ENCODE measurements around the gene ANKRD44.

The ANKRD44 gene

GRCh38 chr2:197308996-197309690 lies 1.4 kb downstream of the ANKRD44 start:
- H3K4me1 ChIP-seq, result peaks cover 3% of the 10 kb centered on the region; the same call in 1 of the 2 replicates
- in situ Hi-C loops (cut with MboI; ENCODE audit: low sequenced_read_pairs), result no loop called here
- no peaks in the 10 kb centered on the region for H3K9me3 ChIP-seq
- H3K4me3 ChIP-seq, result peak overlapping the region; percentile 35; the same call in 1 of the 2 replicates
- peaks cover 27% of the 10 kb centered on the region for H3K27me3 ChIP-seq (ENCODE audit: low read depth)
- no peak for DNase-seq (ENCODE audit: low spot score in 2 of 2)
- H3K36me3 ChIP-seq (replicated peaks), result no peaks in the 10 kb centered on the region

- Histone ChIP-seq H3K36me3 (replicated peaks) (no peaks in the 10 kb centered on the region), H3K4me3 (no peak overlapping the region), H3K4me1 (peaks cover 3% of the 10 kb centered on the region; the same call in 1 of the 2 replicates), H3K9me3 (no peaks in the 10 kb centered on the region), H3K27me3 (ENCODE audit: low read depth) (peaks cover 26% of the 10 kb centered on the region)
- in situ Hi-C loops (cut with MboI; ENCODE audit: low sequenced_read_pairs), result no loop called here
- no peak for DNase-seq (ENCODE audit: low spot score in 2 of 2)
Observed at GRCh38 chr2:197308585-197308984, 2.0 kb downstream of the ANKRD44 start.

- Histone ChIP-seq H3K36me3 (replicated peaks) (no peaks in the 10 kb centered on the region), H3K9me3 (no peaks in the 10 kb centered on the region), H3K4me1 (peaks cover 3% of the 10 kb centered on the region; the same call in 1 of the 2 replicates), H3K4me3 (no peak overlapping the region), H3K27me3 (ENCODE audit: low read depth) (peaks cover 29% of the 10 kb centered on the region)
- no peak for DNase-seq (ENCODE audit: low spot score in 2 of 2)
- in situ Hi-C loops (cut with MboI; ENCODE audit: low sequenced_read_pairs), result no loop called here
Observed at GRCh38 chr2:197307933-197308521, 2.6 kb downstream of the ANKRD44 start.

- Histone ChIP-seq H3K36me3 (replicated peaks) (no peaks in the 10 kb centered on the region), H3K4me3 (no peak overlapping the region), H3K9me3 (no peaks in the 10 kb centered on the region), H3K4me1 (peaks cover 3% of the 10 kb centered on the region; the same call in 1 of the 2 replicates), H3K27me3 (ENCODE audit: low read depth) (peaks cover 26% of the 10 kb centered on the region)
- in situ Hi-C loops (cut with MboI; ENCODE audit: low sequenced_read_pairs), result no loop called here
- no peak for DNase-seq (ENCODE audit: low spot score in 2 of 2)
Observed at GRCh38 chr2:197307236-197307932, 3.2 kb downstream of the ANKRD44 start.

GRCh38 chr2:197306696-197307040 lies 3.9 kb downstream of the ANKRD44 start:
- Histone ChIP-seq H3K36me3 (replicated peaks) (no peaks in the 10 kb centered on the region), H3K4me1 (peaks cover 3% of the 10 kb centered on the region; the same call in 1 of the 2 replicates), H3K4me3 (no peak overlapping the region), H3K9me3 (no peaks in the 10 kb centered on the region), H3K27me3 (ENCODE audit: low read depth) (peaks cover 20% of the 10 kb centered on the region)
- DNase-seq (ENCODE audit: low spot score in 2 of 2), result no peak
- in situ Hi-C loops (cut with MboI; ENCODE audit: low sequenced_read_pairs), result no loop called here

GRCh38 chr2:197306024-197306695 lies 4.4 kb downstream of the ANKRD44 start:
- no peak for DNase-seq (ENCODE audit: low spot score in 2 of 2)
- no peak overlapping the region for H3K4me3 ChIP-seq
- H3K4me1 ChIP-seq, result peaks cover 2% of the 10 kb centered on the region; the same call in 1 of the 2 replicates
- no peaks in the 10 kb centered on the region for H3K36me3 ChIP-seq (replicated peaks)
- H3K27me3 ChIP-seq (ENCODE audit: low read depth), result peaks cover 15% of the 10 kb centered on the region
- H3K9me3 ChIP-seq, result no peaks in the 10 kb centered on the region
- in situ Hi-C loops (cut with MboI; ENCODE audit: low sequenced_read_pairs), result no loop called here

GRCh38 chr2:197304556-197305011 lies 6.0 kb downstream of the ANKRD44 start:
- no peaks in the 10 kb centered on the region for H3K4me1 ChIP-seq
- no peaks in the 10 kb centered on the region for H3K36me3 ChIP-seq (replicated peaks)
- H3K9me3 ChIP-seq, result no peaks in the 10 kb centered on the region
- DNase-seq (ENCODE audit: low spot score in 2 of 2), result no peak
- peaks cover 9% of the 10 kb centered on the region for H3K27me3 ChIP-seq (ENCODE audit: low read depth)
- in situ Hi-C loops (cut with MboI; ENCODE audit: low sequenced_read_pairs), result no loop called here
- H3K4me3 ChIP-seq, result no peak overlapping the region

- no peaks in the 10 kb centered on the region for H3K4me1 ChIP-seq
- in situ Hi-C loops (cut with MboI; ENCODE audit: low sequenced_read_pairs), result no loop called here
Observed at GRCh38 chr2:197300139-197300538, 10.4 kb downstream of the ANKRD44 start.

GRCh38 chr2:197298609-197299008 lies 12.0 kb downstream of the ANKRD44 start:
- in situ Hi-C loops (cut with MboI; ENCODE audit: low sequenced_read_pairs), result no loop called here
- Histone ChIP-seq H3K36me3 (replicated peaks) (no peaks in the 10 kb centered on the region), H3K9me3 (no peaks in the 10 kb centered on the region), H3K4me1 (no peaks in the 10 kb centered on the region), H3K27me3 (ENCODE audit: low read depth) (peaks cover 3% of the 10 kb centered on the region; the same call in 1 of the 2 replicates), H3K4me3 (no peak overlapping the region)
- no peak for DNase-seq (ENCODE audit: low spot score in 2 of 2)

More at GRCh38 chr2:197300139-197300538, 10.4 kb downstream of the ANKRD44 start:
- no peaks in the 10 kb centered on the region for H3K9me3 ChIP-seq
- no peaks in the 10 kb centered on the region for H3K36me3 ChIP-seq (replicated peaks)
- H3K27me3 ChIP-seq (ENCODE audit: low read depth), result peaks cover 3% of the 10 kb centered on the region; the same call in 1 of the 2 replicates
- H3K4me3 ChIP-seq, result no peak overlapping the region
- no peak for DNase-seq (ENCODE audit: low spot score in 2 of 2)

GRCh38 chr2:197297772-197298318 lies 12.7 kb downstream of the ANKRD44 start:
- Histone ChIP-seq H3K4me1 (no peaks in the 10 kb centered on the region), H3K36me3 (replicated peaks) (no peaks in the 10 kb centered on the region), H3K9me3 (no peaks in the 10 kb centered on the region), H3K27me3 (ENCODE audit: low read depth) (no peaks in the 10 kb centered on the region; the same call in 1 of the 2 replicates), H3K4me3 (no peak overlapping the region)
- in situ Hi-C loops (cut with MboI; ENCODE audit: low sequenced_read_pairs), result no loop called here
- DNase-seq (ENCODE audit: low spot score in 2 of 2), result no peak

- Histone ChIP-seq H3K4me1 (no peaks in the 10 kb centered on the region), H3K4me3 (no peak overlapping the region)
- in situ Hi-C loops (cut with MboI; ENCODE audit: low sequenced_read_pairs), result no loop called here
Observed at GRCh38 chr2:197297266-197297665, 13.3 kb downstream of the ANKRD44 start.

GRCh38 chr2:197296835-197297234 lies 13.7 kb downstream of the ANKRD44 start:
- Histone ChIP-seq H3K36me3 (replicated peaks) (no peaks in the 10 kb centered on the region), H3K27me3 (ENCODE audit: low read depth) (no peaks in the 10 kb centered on the region; the same call in 1 of the 2 replicates), H3K4me3 (no peak overlapping the region), H3K4me1 (no peaks in the 10 kb centered on the region), H3K9me3 (no peaks in the 10 kb centered on the region)
- DNase-seq (ENCODE audit: low spot score in 2 of 2), result no peak
- in situ Hi-C loops (cut with MboI; ENCODE audit: low sequenced_read_pairs), result no loop called here

More at GRCh38 chr2:197297266-197297665, 13.3 kb downstream of the ANKRD44 start:
- H3K27me3 ChIP-seq (ENCODE audit: low read depth), result no peaks in the 10 kb centered on the region; the same call in 1 of the 2 replicates
- DNase-seq (ENCODE audit: low spot score in 2 of 2), result no peak
- no peaks in the 10 kb centered on the region for H3K9me3 ChIP-seq
- H3K36me3 ChIP-seq (replicated peaks), result no peaks in the 10 kb centered on the region

- in situ Hi-C loops (cut with MboI; ENCODE audit: low sequenced_read_pairs), result no loop called here
- H3K4me1 ChIP-seq, result no peaks in the 10 kb centered on the region
- DNase-seq (ENCODE audit: low spot score in 2 of 2), result no peak
- no peak overlapping the region for H3K4me3 ChIP-seq
- no peaks in the 10 kb centered on the region for H3K9me3 ChIP-seq
- no peaks in the 10 kb centered on the region for H3K36me3 ChIP-seq (replicated peaks)
- H3K27me3 ChIP-seq (ENCODE audit: low read depth), result no peaks in the 10 kb centered on the region
Observed at GRCh38 chr2:197294260-197294659, 16.3 kb downstream of the ANKRD44 start.
